ENCODE measurements around the gene STK11.

DNA sequence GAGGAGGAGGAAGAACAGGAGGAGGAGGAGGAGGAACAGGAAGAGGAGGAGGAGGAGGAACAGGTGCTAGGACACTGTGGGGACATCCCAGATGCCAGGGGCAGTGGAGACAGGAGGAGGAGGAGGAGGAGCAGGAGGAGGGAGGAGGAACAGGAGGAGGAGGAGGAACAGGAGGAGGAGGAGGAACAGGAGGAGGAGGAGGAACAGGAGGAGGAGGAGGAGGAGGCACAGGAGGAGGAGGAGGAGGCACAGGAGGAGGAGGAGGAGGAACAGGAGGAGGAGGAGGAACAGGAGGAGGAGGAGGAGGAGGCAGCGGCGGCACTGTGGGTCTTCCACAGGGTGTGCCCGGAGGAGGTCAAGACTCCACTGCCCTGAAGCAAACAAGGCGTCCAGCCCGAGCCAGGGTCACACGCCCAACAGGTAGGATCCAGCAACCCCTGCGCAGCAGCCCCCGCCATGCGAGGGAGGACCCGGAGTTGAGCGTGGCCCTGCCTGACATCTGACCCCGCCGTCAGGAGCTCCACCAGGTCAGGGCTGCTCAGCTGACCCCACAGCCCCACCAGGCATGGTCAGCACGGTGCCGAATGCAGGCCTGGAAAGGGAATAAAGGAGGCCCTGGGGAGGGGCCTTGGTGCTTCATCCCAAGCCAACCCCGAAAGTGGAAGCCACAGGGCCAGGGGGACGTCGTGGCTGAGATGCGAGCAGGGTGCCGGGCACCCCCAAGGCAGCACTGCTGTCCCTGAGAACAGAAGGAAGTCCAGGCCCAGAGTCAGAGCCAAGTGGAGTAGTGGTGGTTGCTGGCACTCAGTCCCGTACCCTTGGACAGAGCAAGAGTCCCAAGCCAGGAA lies 40.7 kb upstream of the STK11 start:
- TF ChIP-seq, protein P1, sequence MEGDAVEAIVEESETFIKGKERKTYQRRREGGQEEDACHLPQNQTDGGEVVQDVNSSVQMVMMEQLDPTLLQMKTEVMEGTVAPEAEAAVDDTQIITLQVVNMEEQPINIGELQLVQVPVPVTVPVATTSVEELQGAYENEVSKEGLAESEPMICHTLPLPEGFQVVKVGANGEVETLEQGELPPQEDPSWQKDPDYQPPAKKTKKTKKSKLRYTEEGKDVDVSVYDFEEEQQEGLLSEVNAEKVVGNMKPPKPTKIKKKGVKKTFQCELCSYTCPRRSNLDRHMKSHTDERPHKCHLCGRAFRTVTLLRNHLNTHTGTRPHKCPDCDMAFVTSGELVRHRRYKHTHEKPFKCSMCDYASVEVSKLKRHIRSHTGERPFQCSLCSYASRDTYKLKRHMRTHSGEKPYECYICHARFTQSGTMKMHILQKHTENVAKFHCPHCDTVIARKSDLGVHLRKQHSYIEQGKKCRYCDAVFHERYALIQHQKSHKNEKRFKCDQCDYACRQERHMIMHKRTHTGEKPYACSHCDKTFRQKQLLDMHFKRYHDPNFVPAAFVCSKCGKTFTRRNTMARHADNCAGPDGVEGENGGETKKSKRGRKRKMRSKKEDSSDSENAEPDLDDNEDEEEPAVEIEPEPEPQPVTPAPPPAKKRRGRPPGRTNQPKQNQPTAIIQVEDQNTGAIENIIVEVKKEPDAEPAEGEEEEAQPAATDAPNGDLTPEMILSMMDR (conservative IDR thresholded peaks at IDR 0.05; ENCODE audit: low read depth, low read length) = no peak
- TF ChIP-seq, protein P2, sequence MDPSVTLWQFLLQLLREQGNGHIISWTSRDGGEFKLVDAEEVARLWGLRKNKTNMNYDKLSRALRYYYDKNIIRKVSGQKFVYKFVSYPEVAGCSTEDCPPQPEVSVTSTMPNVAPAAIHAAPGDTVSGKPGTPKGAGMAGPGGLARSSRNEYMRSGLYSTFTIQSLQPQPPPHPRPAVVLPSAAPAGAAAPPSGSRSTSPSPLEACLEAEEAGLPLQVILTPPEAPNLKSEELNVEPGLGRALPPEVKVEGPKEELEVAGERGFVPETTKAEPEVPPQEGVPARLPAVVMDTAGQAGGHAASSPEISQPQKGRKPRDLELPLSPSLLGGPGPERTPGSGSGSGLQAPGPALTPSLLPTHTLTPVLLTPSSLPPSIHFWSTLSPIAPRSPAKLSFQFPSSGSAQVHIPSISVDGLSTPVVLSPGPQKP (IDR thresholded peaks at IDR 0.05; ENCODE audit: borderline replicate concordance, low read depth, low read length) = no peak

Data from IMR-90 (cell line).